C4-2B (cell line): ENCODE measurements around the gene RASAL3.
"Not testable (repeated sequence)": the region's sequence is repeated elsewhere in the genome, so short reads cannot be mapped to it uniquely, and the experiment has no call there.

ENCODE experiments used
- H3K27ac ChIP-seq: fragments of 450-650 bp; 2 replicates; pipeline ENCODE4 v1.5.1; 2017
- ZFX ChIP-seq: fragments of 450-650 bp; IDR thresholded peaks from 2 replicates; pipeline ENCODE4 v1.6.1; 2017
- TF ChIP-seq, protein P1 (sequence below): fragments of 450-650 bp; conservative IDR thresholded peaks from 2 replicates; pipeline ENCODE4 v1.5.1; 2017; ENCODE audit warnings: mild to moderate bottlenecking

The RASAL3 gene

GRCh38 chr19:15418579-15419412 lies 45.5 kb downstream of the RASAL3 start, which contains the start of gene AKAP8L:
TSS of gene AKAP8L (minus strand) at chr19:15418988. CDS start at chr19:15418923, 65 bp downstream.
- H3K27ac ChIP-seq = peak within 1 kb of the TSS; percentile 97
- TF ChIP-seq ZFX = peak; percentile 66; the same call in 1 of the 2 replicates
- TF ChIP-seq, protein P1, sequence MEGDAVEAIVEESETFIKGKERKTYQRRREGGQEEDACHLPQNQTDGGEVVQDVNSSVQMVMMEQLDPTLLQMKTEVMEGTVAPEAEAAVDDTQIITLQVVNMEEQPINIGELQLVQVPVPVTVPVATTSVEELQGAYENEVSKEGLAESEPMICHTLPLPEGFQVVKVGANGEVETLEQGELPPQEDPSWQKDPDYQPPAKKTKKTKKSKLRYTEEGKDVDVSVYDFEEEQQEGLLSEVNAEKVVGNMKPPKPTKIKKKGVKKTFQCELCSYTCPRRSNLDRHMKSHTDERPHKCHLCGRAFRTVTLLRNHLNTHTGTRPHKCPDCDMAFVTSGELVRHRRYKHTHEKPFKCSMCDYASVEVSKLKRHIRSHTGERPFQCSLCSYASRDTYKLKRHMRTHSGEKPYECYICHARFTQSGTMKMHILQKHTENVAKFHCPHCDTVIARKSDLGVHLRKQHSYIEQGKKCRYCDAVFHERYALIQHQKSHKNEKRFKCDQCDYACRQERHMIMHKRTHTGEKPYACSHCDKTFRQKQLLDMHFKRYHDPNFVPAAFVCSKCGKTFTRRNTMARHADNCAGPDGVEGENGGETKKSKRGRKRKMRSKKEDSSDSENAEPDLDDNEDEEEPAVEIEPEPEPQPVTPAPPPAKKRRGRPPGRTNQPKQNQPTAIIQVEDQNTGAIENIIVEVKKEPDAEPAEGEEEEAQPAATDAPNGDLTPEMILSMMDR = no peak; the same call in 1 of the 2 replicates

- H3K27ac ChIP-seq = peak overlapping the region; percentile 97
- no peak for TF ChIP-seq ZFX
- TF ChIP-seq, protein P1 = no peak
These were observed 46.1 kb downstream of the RASAL3 start for GRCh38 chr19:15418231-15418578.

DNA sequence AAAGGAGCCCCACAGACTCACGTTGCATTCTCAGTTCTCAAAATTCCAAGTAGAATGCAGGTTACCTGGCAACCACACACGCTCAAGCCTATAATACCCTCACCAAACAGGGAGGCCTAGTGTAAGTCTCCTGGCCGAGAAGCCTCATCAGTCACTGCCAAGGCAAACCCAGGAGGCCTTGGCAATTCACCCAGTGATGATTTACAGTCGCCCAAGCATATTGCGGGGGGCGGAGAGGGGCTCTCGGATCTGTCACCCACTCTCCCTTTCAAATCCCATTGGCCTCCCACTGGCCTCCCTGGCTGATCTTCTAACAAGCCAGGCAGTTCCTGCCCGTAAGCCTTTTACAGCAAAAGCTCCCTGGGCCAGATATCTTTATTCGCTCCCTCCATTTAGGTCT lies 46.6 kb downstream of the RASAL3 start:
- H3K27ac ChIP-seq = peak overlapping the region; percentile 97
- no peak for TF ChIP-seq ZFX
- TF ChIP-seq, protein P1 = no peak

- no peak for TF ChIP-seq ZFX
- TF ChIP-seq, protein P1 = no peak
- H3K27ac ChIP-seq = no peak overlapping the region; the same call in 1 of the 2 replicates
These were observed 51.5 kb downstream of the RASAL3 start for GRCh38 chr19:15412832-15413231.

DNA sequence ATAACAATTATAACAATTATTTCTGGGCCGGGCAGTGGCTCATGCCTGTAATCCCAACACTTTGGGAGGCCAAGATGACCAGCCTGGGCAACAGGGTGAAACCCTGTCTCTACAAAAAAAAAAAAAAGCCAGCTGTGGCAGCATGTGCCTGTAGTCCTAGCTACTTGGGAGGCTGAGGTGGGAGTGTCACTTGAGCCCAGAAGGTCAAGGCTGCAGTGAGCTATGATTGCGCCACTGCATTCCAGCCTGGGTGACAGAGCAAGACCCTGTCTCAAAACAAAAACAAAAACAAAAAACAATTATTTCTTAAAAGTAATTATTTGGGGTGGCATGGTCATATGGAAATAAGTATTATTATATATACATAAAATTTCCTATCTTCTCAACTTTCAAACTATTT lies 53.0 kb downstream of the RASAL3 start:
- not testable (repeated sequence) for H3K27ac ChIP-seq

DNA sequence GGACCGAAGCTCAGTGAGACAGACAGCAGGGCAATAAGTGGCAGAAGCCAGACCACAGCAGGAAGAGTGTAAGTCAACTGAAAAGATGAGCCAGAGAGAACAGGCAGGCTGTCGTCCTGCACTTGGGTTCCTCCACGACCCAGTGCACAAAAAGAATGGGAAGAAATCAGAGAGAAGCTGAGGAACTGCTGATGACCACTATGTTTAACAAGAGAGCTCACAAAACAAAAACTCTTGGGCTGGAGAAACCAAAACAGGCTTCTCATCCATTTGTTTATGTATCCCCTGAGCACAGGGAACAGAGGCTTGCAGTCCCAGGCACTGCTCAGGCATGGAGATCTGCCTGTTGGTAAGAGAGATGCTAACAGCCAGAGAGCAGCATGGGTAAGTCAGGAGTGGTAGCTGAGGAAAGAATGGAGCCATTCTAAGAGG lies 59.5 kb downstream of the RASAL3 start:
- no peak overlapping the region for H3K27ac ChIP-seq
- no peak for TF ChIP-seq ZFX
- TF ChIP-seq, protein P1 = no peak

GRCh38 chr19:15404097-15404779 lies 60.1 kb downstream of the RASAL3 start:
- H3K27ac ChIP-seq = no peak overlapping the region
- TF ChIP-seq, protein P1 = no peak
- TF ChIP-seq ZFX = no peak
